RWPE2 (cell line): Measurements from ENCODE around the gene VPS29.
"Not testable (repeated sequence)": the region's sequence is repeated elsewhere in the genome, so short reads cannot be mapped to it uniquely, and the experiment has no call there.

Experiments used
- ATAC-seq: fragments of 200-7000 bp; cut with Tn5 transposase; 3 replicates; pipeline ENCODE4 v1.9.1; 2021; ENCODE audit warnings: low read depth
- DNase-seq: peaks from one replicate; pipeline ENCODE4 v3.0.0-alpha.2; 2020; ENCODE audit warnings: low spot score
- H3K27ac ChIP-seq: fragments of 450-650 bp; 2 replicates; pipeline ENCODE4 v1.5.1; 2017; ENCODE audit warnings: mild to moderate bottlenecking; ENCODE audit not compliant: poor library complexity, severe bottlenecking
- H3K27me3 ChIP-seq: fragments of 250-450 bp; sonication (Bioruptor Pico); 2 replicates; pipeline ENCODE4 v1.5.1; 2021; ENCODE audit warnings: mild to moderate bottlenecking, moderate library complexity; ENCODE audit not compliant: insufficient read depth, poor library complexity, severe bottlenecking
- H3K36me3 ChIP-seq: fragments of 250-450 bp; sonication (Bioruptor Pico); 2 replicates; pipeline ENCODE4 v1.5.1; 2020; ENCODE audit warnings: low read depth, mild to moderate bottlenecking, moderate library complexity
- H3K4me1 ChIP-seq: fragments of 250-450 bp; sonication (Bioruptor Pico); 2 replicates; pipeline ENCODE4 v1.5.1; 2021; ENCODE audit warnings: mild to moderate bottlenecking, moderate library complexity; ENCODE audit not compliant: insufficient read depth, poor library complexity, severe bottlenecking
- H3K4me3 ChIP-seq: fragments of 250-450 bp; sonication (Bioruptor Pico); 2 replicates; pipeline ENCODE4 v1.5.1; 2021; ENCODE audit warnings: mild to moderate bottlenecking, moderate library complexity; ENCODE audit not compliant: severe bottlenecking
- H3K9me3 ChIP-seq: fragments of 250-450 bp; sonication (Bioruptor Pico); 2 replicates; pipeline ENCODE4 v1.5.1; 2021; ENCODE audit warnings: mild to moderate bottlenecking, moderate library complexity; ENCODE audit not compliant: severe bottlenecking
- CTCF ChIP-seq: fragments of 450-650 bp; IDR thresholded peaks from one replicate; pipeline ENCODE4 v1.5.1; 2017; ENCODE audit warnings: mild to moderate bottlenecking, moderate library complexity; ENCODE audit not compliant: poor library complexity, severe bottlenecking

VPS29 gene

GRCh38 chr12:110465024-110465423 lies 36.9 kb downstream of the VPS29 start:
- H3K4me1 ChIP-seq, result peaks cover 4% of the 10 kb centered on the region
- H3K36me3 ChIP-seq, result peaks cover 27% of the 10 kb centered on the region
- no peak for DNase-seq
- H3K9me3 ChIP-seq, result no peaks in the 10 kb centered on the region
- no peak overlapping the region for H3K27ac ChIP-seq
- H3K27me3 ChIP-seq, result no peaks in the 10 kb centered on the region
- no peak for ATAC-seq
- TF ChIP-seq CTCF, result no peak
- no peak overlapping the region for H3K4me3 ChIP-seq

- peaks cover 57% of the 10 kb centered on the region for H3K36me3 ChIP-seq
- H3K4me3 ChIP-seq, DNase-seq, H3K4me1 ChIP-seq, H3K27me3 ChIP-seq, H3K9me3 ChIP-seq, H3K27ac ChIP-seq, ATAC-seq: not testable (repeated sequence)
Measured at GRCh38 chr12:110461189-110461588, 40.7 kb downstream of the VPS29 start.

GRCh38 chr12:110458756-110459155 lies 43.2 kb downstream of the VPS29 start:
- ATAC-seq, result no peak
- Histone ChIP-seq H3K27me3 (no peaks in the 10 kb centered on the region), H3K36me3 (peaks cover 62% of the 10 kb centered on the region), H3K9me3 (no peaks in the 10 kb centered on the region), H3K27ac (no peak overlapping the region), H3K4me1 (no peaks in the 10 kb centered on the region), H3K4me3 (no peak overlapping the region)
- TF ChIP-seq CTCF, result no peak
- no peak for DNase-seq

- no peak overlapping the region for H3K27ac ChIP-seq
- DNase-seq (no peak), ATAC-seq (no peak)
- H3K4me1 ChIP-seq, result no peaks in the 10 kb centered on the region
- no peaks in the 10 kb centered on the region for H3K27me3 ChIP-seq
- H3K4me3 ChIP-seq, result no peak overlapping the region
- no peaks in the 10 kb centered on the region for H3K9me3 ChIP-seq
- no peak for TF ChIP-seq CTCF
- H3K36me3 ChIP-seq, result peaks cover 47% of the 10 kb centered on the region
Measured at GRCh38 chr12:110453569-110454296, 48.2 kb downstream of the VPS29 start.

GRCh38 chr12:110451263-110451662 lies 50.6 kb downstream of the VPS29 start:
- Histone ChIP-seq H3K4me3 (no peak overlapping the region), H3K36me3 (peaks cover 43% of the 10 kb centered on the region), H3K9me3 (no peaks in the 10 kb centered on the region), H3K27ac (no peak overlapping the region), H3K4me1 (no peaks in the 10 kb centered on the region), H3K27me3 (no peaks in the 10 kb centered on the region)
- DNase-seq, result no peak
- ATAC-seq, result no peak
- TF ChIP-seq CTCF, result no peak
